Lower leg skin (tissue), 4 donors: Measurements from ENCODE around the gene SNX15. TPM values are rescaled to one million over a fixed set of nuclear protein-coding genes. Genes with fewer than 3 reads are reported as not detected.
A peak's percentile ranks its signal among the peaks of the same experiment; 100 is the strongest.
"Not testable (repeated sequence)": the region's sequence is repeated elsewhere in the genome, so short reads cannot be mapped to it uniquely, and the experiment has no call there.

Source experiments
- DNase-seq, 2 donors: peaks; one replicate each; pipeline ENCODE4 v3.0.0-alpha.2; 2019; ENCODE audit warnings: low spot score in 2 of 2
- H3K4me3 ChIP-seq: fragments of 200-600 bp; sonication (generic); 2 replicates; pipeline ENCODE4 v1.5.1; 2017; ENCODE audit warnings: mild to moderate bottlenecking, low read depth; ENCODE audit not compliant: poor library complexity, severe bottlenecking
- POLR2A ChIP-seq, 2 donors: fragments of 450-650 bp; IDR thresholded peaks; one replicate each; pipeline ENCODE4 v1.6.1; 2016 to 2017; ENCODE audit warnings: antibody characterized with exemption in 2 of 2, mild to moderate bottlenecking in 1 of 2, moderate library complexity in 1 of 2
- WGBS, 2 donors: methylation state at CpG; one replicate each; pipeline ENCODE4 v1.1.5; 2018; 5-methylcytosine and 5-hydroxymethylcytosine counted together
- intact Hi-C: fragments of 100-400 bp; cut with DNase I; formaldehyde crosslinking; loops from one replicate; pipeline ENCODE4 v1.15.0; 2023; ENCODE audit warnings: low total_unique reads
- total RNA-seq, 4 donors: library from RNA; depleted of rRNA; stranded (reverse); fragments of >200 nt; gene quantifications; one replicate each; pipeline ENCODE4 v1.1.0, GENCODE V29; 2016
- TF ChIP-seq, protein P1 (sequence below), 3 donors: fragments of 450-650 bp; IDR thresholded peaks; one replicate each; pipeline ENCODE4 v1.5.1; 2016; ENCODE audit warnings: antibody characterized with exemption in 3 of 3, mild to moderate bottlenecking in 3 of 3, moderate library complexity in 2 of 3

SNX15 gene
- total RNA-seq, 4 donors from 2014 or later: 16.9 to 48.0 (median 22.7) TPM

DNA sequence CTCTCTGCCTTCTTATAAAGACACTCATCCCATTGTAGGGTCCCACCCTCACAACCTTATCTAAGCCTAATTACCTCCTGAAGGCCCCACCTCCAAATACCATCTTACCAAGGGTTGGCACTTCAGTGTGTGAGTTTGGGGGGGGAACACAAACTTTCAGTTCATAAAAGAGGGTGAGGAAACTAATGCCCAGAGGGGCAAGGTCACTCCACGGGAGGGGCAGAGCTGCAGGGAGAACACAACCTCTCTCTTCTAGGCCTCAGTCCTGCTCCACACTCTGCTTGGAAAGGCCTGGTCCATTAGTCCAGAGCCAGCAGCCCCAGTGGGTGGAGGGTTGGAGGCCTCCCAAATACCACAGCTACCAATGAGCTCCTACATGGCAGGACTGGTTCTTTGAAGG, 27.8 kb upstream of the SNX15 start:
- DNase-seq: no peak
- intact Hi-C loops: no loop called here
- H3K4me3 ChIP-seq: no peak overlapping the region
- WGBS, 2 donors: 88 to 100% methylated on average over 1 of the region's 1 CpG
- TF ChIP-seq, protein P1, sequence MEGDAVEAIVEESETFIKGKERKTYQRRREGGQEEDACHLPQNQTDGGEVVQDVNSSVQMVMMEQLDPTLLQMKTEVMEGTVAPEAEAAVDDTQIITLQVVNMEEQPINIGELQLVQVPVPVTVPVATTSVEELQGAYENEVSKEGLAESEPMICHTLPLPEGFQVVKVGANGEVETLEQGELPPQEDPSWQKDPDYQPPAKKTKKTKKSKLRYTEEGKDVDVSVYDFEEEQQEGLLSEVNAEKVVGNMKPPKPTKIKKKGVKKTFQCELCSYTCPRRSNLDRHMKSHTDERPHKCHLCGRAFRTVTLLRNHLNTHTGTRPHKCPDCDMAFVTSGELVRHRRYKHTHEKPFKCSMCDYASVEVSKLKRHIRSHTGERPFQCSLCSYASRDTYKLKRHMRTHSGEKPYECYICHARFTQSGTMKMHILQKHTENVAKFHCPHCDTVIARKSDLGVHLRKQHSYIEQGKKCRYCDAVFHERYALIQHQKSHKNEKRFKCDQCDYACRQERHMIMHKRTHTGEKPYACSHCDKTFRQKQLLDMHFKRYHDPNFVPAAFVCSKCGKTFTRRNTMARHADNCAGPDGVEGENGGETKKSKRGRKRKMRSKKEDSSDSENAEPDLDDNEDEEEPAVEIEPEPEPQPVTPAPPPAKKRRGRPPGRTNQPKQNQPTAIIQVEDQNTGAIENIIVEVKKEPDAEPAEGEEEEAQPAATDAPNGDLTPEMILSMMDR (IDR thresholded peaks at IDR 0.05): no peak
- no peak for TF ChIP-seq POLR2A (IDR thresholded peaks at IDR 0.05)

DNA sequence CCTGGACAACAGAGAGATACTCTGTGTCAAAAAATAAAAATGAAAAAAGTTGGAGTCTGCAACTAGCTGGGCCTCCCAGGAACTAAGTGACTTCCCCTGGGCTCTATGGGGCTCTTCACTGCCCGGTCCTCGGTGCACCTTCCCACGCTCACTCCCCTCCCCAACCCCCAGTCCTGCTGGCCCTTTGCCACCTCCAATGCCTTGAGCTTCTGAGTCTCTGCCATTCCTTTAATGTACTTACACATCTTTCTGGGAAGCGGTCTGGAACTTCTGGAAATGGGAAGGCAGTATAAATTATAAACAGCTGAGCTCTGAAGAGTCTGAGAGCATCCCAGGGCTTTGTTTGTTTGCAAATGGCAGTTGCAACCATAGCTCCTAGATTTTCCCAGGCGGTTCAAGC, 24.5 kb upstream of the SNX15 start:
- intact Hi-C loops: no loop called here
- WGBS, 2 donors: 63 to 81% methylated on average over 5 of the region's 5 CpGs
- no peak for DNase-seq
- H3K4me3 ChIP-seq: no peak overlapping the region
- TF ChIP-seq, protein P1 (IDR thresholded peaks at IDR 0.05): no peak
- no peak for TF ChIP-seq POLR2A (IDR thresholded peaks at IDR 0.05)

DNA sequence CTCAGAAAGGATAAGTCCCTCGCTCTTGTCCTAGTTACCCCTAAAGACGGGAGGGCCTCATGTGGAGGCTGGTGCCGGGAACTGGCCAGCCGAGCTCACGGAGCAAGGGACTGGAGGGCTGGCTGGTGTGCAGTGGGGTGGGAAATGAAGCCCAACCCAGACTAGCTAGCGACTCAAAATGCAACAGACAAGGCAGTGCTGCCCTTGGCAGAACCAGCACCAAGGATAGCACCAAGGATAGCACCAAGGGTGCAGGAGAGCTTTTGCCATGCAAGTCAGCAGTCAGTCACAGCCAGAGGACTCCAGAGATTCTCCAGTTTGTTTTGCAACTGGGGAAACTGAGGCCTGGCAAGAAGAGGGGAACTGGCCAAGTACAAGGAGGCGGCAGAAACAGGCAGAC, 24.0 kb upstream of the SNX15 start:
- WGBS, 2 donors: 75% methylated on average over 7 of the region's 7 CpGs
- H3K4me3 ChIP-seq: no peak overlapping the region
- intact Hi-C loops: no loop called here
- no peak for TF ChIP-seq POLR2A (IDR thresholded peaks at IDR 0.05)
- TF ChIP-seq, protein P1 (IDR thresholded peaks at IDR 0.05): no peak
- DNase-seq: no peak

DNA sequence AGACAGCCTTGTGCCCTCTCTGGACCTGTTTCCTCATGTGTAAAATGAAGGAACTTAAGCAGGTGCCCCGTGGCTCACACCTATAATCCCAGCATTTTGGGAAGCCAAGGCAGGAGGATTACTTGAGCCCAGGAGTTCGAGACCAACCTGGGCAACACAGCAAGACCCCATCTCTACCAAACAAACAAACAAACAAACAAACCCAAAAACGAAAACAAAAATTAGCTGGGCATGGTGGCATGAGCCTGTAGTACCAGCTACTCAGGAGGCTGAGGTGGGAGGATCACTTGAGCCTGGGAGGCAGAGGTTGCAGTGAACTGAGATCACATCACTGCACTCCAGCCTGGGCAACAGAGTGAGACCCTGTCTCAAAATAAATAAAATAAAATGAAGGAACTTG, 23.3 kb upstream of the SNX15 start:
- DNase-seq, intact Hi-C loops, H3K4me3 ChIP-seq: not testable (repeated sequence)
- WGBS, 2 donors: 66 to 69% methylated on average over 3 of the region's 3 CpGs

DNA sequence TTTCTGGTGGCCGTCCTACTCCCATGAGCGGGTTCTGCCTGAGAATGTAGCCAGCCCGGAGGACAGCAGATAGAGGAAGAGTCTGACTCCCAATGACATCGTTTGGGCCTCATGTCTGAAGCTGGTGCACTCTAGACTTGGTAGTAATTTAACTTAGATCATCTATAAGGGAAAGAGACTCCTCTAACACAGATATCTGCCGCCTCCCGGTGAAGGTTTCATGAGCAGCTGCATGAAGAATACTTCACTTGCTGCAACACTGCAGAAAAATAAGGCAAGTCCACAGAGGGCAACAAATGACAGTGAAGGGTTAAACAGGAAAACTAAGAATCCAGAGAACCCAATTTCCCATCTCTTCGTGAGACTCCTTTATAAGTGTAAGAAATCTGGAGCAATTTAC, 19.2 kb upstream of the SNX15 start:
- no peak overlapping the region for H3K4me3 ChIP-seq
- DNase-seq: no peak
- intact Hi-C loops: no loop called here
- TF ChIP-seq POLR2A (IDR thresholded peaks at IDR 0.05): no peak
- WGBS, 2 donors: 68 to 75% methylated on average over 7 of the region's 7 CpGs

DNA sequence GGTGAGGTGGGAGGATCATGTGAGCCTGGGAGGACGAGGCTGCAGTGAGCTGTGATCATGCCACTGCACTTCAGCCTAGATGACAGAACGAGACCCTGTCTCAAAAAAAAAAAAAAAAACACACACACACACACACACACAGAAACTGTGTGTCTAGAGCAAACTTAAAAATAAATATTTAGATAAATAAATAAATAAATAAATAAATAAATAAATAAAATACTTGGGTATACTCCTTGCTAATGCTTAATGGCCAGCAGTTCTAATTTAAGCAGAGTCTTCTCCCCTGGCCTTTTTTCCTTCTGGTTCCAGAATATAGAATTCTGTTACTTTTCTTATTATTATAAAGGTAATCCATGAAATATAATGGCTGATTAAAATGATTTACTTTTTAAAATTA, 18.4 kb upstream of the SNX15 start:
- WGBS, 2 donors: 85 to 97% methylated on average over 2 of the region's 2 CpGs
- no peak for DNase-seq
- intact Hi-C loops: no loop called here
- TF ChIP-seq, protein P1 (IDR thresholded peaks at IDR 0.05): no peak
- TF ChIP-seq POLR2A (IDR thresholded peaks at IDR 0.05): no peak
- H3K4me3 ChIP-seq: no peak overlapping the region

DNA sequence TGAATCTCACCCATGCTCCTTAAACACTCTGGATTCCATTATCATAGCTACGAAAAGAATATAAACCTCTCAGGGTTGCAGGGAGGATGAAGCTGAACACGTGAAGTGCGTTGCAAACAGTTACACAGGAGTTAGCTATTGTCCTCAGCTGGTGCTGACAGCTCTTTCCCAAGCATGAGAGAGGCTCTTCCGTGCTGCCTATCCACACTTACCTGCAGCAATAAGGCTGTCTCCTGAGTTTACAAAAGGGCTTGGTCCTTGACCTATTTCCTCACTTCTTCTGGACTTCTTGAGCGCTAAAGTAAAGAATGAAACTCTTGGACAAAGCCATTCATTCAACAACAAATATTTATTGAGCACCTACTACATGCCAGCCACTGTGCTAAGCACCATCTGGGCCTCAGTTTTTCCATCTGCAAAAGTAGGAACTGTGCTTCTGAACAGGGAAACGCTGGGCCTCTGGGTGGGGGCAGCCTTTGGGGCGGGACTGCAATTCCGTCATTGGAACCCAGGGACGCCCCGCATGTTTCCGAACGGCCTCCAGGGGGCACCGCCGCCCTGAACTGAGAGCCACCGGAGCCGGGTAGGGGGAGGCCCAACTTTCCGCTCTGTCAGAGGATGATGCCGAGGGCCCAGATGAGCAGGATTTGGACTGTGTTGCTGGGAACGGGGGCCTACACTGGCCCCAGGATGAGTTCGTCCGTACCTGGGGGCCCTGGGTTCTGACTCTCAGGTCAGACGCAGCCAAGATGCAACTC, 13.9 kb upstream of the SNX15 start:
- peak overlapping the region; percentile 61 for H3K4me3 ChIP-seq
- WGBS, 2 donors: 15 to 16% methylated on average over 21 to 22 of the region's 22 CpGs
- DNase-seq: peak; percentile 89 to 99
- intact Hi-C loops: loop anchor here (10.0 kb wide), 1 partner anchor 71 kb away; the partner anchor contains the start of genes CDCA5 and ZFPL1
- TF ChIP-seq, protein P1 (IDR thresholded peaks at IDR 0.05): no peak
- no peak for TF ChIP-seq POLR2A (IDR thresholded peaks at IDR 0.05)
